ENCODE data around the gene COL6A1. TPM values are rescaled to one million over a fixed set of nuclear protein-coding genes. Genes with fewer than 3 reads are reported as not detected.

COL6A1 gene
- total RNA-seq, 1 donor from 2014 or later = 12.6 TPM

DNA sequence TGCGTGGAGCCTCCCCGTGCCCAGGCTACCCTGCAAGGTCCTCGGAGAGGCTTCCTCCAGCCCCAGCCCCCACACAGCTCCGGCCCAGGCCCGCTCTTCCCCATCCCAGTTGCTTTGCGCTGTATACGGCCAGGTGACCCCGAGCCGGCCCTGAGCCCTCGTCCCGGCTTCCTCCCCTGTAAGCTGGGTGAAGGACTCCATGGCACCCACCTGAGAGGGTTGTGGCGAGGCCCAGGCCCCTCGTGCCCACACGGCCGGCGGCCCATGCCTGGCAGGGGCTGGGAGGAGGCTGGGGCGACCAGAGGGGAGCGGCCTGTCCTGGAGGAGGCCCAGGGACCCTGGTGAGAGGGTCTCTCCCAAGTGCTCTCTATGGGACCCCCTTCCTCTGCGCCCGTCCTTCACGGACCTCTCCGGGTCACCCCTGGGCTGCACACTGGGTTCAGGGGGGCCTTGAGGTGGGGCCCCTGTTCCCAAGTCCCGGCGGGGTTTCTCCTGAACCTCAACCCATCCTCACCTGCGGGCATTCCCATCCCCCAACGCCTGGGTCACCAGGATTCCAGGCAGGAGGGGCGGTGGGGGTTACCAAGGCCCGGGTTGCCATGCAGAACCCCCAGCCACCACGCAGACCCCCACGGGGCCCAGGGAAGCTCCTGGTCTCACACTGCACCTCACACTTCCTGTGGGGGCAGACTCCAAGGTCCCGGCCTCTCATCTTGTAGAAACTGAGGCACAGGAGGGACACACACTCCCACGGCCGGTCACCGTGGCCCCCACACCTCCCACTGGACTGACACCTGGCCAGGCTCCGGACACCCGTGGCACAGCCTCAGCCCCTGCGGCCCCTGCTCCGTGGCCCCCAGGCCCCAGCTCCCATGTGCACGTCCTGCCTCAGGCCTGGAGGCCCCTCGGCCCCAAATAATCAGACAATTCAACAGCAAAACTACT lies 25.2 kb downstream of the COL6A1 start:
- H3K4me1 ChIP-seq = no peaks in the 10 kb centered on the region

DNA sequence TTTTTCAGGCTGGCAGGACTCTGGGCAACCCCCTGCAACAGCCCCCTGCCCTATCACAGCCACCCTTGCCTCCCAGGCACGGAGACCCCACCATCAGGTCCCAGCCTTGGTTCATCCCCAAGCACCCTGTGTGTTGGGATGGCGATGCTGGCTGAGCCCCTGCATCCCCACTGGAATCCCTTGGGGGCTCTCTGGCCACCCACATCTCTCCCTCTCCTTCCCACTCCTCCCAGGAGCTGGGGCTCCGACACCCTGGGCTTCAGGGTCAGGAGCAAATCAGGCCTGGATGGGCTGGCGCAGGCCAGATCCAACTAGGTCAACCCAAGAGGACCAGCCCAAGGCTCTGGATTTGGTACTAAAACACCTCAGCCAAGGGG lies 25.9 kb downstream of the COL6A1 start:
- DNase-seq (ENCODE audit: low spot score) = no peak
- Mint-ChIP-seq H3K4me1 (peaks cover 9% of the 10 kb centered on the region), H3K4me3 (no peak overlapping the region), H3K27ac (no peak overlapping the region), H3K9me3 (peaks cover 2% of the 10 kb centered on the region), H3K27me3 (ENCODE audit: insufficient read depth, low read depth) (peaks cover 12% of the 10 kb centered on the region), H3K36me3 (peaks cover 6% of the 10 kb centered on the region)
- no peak overlapping the region for H3K4me2 ChIP-seq
- no peaks in the 10 kb centered on the region for H3K9me3 ChIP-seq (ENCODE audit: low read depth)
- no peaks in the 10 kb centered on the region for H3F3A ChIP-seq (ENCODE audit: low read depth)
- no peaks in the 10 kb centered on the region for H3K27me3 ChIP-seq
- no peaks in the 10 kb centered on the region for H3K36me3 ChIP-seq
- H3K9ac ChIP-seq = no peak overlapping the region
- no peaks in the 10 kb centered on the region for H4K20me1 ChIP-seq (ENCODE audit: low read depth)
- no peak overlapping the region for H2AFZ ChIP-seq (replicated peaks)
- no peaks in the 10 kb centered on the region for H3K79me2 ChIP-seq (ENCODE audit: low read depth)
- TF ChIP-seq, protein P1, sequence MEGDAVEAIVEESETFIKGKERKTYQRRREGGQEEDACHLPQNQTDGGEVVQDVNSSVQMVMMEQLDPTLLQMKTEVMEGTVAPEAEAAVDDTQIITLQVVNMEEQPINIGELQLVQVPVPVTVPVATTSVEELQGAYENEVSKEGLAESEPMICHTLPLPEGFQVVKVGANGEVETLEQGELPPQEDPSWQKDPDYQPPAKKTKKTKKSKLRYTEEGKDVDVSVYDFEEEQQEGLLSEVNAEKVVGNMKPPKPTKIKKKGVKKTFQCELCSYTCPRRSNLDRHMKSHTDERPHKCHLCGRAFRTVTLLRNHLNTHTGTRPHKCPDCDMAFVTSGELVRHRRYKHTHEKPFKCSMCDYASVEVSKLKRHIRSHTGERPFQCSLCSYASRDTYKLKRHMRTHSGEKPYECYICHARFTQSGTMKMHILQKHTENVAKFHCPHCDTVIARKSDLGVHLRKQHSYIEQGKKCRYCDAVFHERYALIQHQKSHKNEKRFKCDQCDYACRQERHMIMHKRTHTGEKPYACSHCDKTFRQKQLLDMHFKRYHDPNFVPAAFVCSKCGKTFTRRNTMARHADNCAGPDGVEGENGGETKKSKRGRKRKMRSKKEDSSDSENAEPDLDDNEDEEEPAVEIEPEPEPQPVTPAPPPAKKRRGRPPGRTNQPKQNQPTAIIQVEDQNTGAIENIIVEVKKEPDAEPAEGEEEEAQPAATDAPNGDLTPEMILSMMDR (IDR thresholded peaks at IDR 0.05) = no peak
- TF ChIP-seq EZH2 (IDR thresholded peaks at IDR 0.05) (no peak), EZH2phosphoT487 (IDR thresholded peaks at IDR 0.05) (no peak)
- H3K4me3 ChIP-seq = no peak overlapping the region
- no peaks in the 10 kb centered on the region for H3K4me1 ChIP-seq
- no peak overlapping the region for H3K27ac ChIP-seq

More for the DNA sequence above, 25.2 kb downstream of the COL6A1 start:
- TF ChIP-seq, protein P1 (IDR thresholded peaks at IDR 0.05) = no peak
- TF ChIP-seq EZH2phosphoT487 (IDR thresholded peaks at IDR 0.05) (no peak), EZH2 (IDR thresholded peaks at IDR 0.05) (no peak)
- H3K4me3 ChIP-seq = no peak overlapping the region
- Mint-ChIP-seq H3K4me3 (no peak overlapping the region), H3K4me1 (peaks cover 9% of the 10 kb centered on the region), H3K36me3 (peaks cover 6% of the 10 kb centered on the region), H3K27me3 (ENCODE audit: insufficient read depth, low read depth) (peaks cover 12% of the 10 kb centered on the region), H3K27ac (no peak overlapping the region), H3K9me3 (peaks cover 2% of the 10 kb centered on the region)
- no peaks in the 10 kb centered on the region for H4K20me1 ChIP-seq (ENCODE audit: low read depth)
- no peak overlapping the region for H3K9ac ChIP-seq
- H3K36me3 ChIP-seq = no peaks in the 10 kb centered on the region
- no peak for DNase-seq (ENCODE audit: low spot score)
- no peaks in the 10 kb centered on the region for H3K79me2 ChIP-seq (ENCODE audit: low read depth)
- H3K4me2 ChIP-seq = no peak overlapping the region
- no peak overlapping the region for H3K27ac ChIP-seq
- H3K27me3 ChIP-seq = no peaks in the 10 kb centered on the region
- no peaks in the 10 kb centered on the region for H3F3A ChIP-seq (ENCODE audit: low read depth)
- no peak overlapping the region for H2AFZ ChIP-seq (replicated peaks)
- H3K9me3 ChIP-seq (ENCODE audit: low read depth) = no peaks in the 10 kb centered on the region

DNA sequence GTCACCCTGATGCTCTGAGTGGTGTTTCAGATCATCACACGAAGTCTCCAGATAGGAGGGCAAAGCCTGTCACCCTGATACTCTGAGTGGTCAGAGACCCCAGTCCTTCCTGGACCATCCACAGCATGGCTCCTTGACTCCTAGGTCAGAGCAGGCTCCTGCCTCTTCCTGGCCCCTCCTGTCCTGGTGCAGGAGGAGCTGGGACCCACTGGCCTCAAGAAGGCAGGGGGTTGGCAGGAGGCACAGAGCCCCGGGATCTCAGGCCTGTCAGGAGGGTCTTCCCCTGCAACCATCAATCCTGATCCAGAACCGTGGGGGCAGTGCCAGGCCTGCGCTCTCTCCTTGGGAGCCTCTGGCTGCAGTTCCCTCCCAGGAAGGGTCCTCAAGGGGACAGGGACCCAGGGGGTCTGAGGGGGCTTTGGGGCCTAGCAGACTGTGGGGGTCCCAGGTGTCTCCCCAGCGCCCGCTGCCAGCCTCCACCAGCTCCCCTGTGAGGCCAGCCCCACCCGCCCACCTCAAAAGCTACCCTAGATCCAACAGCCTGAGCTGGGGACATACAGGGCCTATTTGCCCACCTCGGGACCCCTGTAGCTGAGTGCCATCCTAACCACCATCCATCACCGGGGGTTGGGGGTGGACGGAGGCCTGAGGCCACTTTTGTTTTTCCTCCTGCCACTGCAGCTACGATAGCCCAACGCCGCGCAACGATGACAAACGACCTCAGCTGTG lies 27.5 kb downstream of the COL6A1 start:
- peaks cover 2% of the 10 kb centered on the region for H3K9me3 Mint-ChIP-seq
- H3K4me3 ChIP-seq = no peak overlapping the region
- no peaks in the 10 kb centered on the region for H3F3A ChIP-seq (ENCODE audit: low read depth)
- no peaks in the 10 kb centered on the region for H3K27me3 ChIP-seq
- no peak overlapping the region for H2AFZ ChIP-seq (replicated peaks)
- peaks cover 12% of the 10 kb centered on the region for H3K27me3 Mint-ChIP-seq (ENCODE audit: insufficient read depth, low read depth)
- H3K36me3 ChIP-seq = no peaks in the 10 kb centered on the region
- H3K27ac Mint-ChIP-seq = peak overlapping the region; percentile 81
- H3K4me1 Mint-ChIP-seq = peaks cover 9% of the 10 kb centered on the region
- no peak overlapping the region for H3K9ac ChIP-seq
- H3K4me3 Mint-ChIP-seq = no peak overlapping the region
- H3K9me3 ChIP-seq (ENCODE audit: low read depth) = no peaks in the 10 kb centered on the region
- H3K36me3 Mint-ChIP-seq = peaks cover 6% of the 10 kb centered on the region
- no peaks in the 10 kb centered on the region for H3K4me1 ChIP-seq
- no peak for DNase-seq (ENCODE audit: low spot score)
- no peak overlapping the region for H3K27ac ChIP-seq
- H3K4me2 ChIP-seq = no peak overlapping the region
- no peaks in the 10 kb centered on the region for H4K20me1 ChIP-seq (ENCODE audit: low read depth)
- no peaks in the 10 kb centered on the region for H3K79me2 ChIP-seq (ENCODE audit: low read depth)
- TF ChIP-seq EZH2phosphoT487 (IDR thresholded peaks at IDR 0.05) (no peak), EZH2 (IDR thresholded peaks at IDR 0.05) (no peak)
- TF ChIP-seq, protein P1 (IDR thresholded peaks at IDR 0.05) = no peak

Data from neural progenitor cell (in vitro differentiated cells).